HG03159 (cell line): ENCODE results near the gene ROBO1.
"Not testable (repeated sequence)": the region's sequence is repeated elsewhere in the genome, so short reads cannot be mapped to it uniquely, and the experiment has no call there.

ENCODE experiments used
- ATAC-seq: cut with Tn5 transposase; IDR thresholded peaks from one replicate; pipeline ENCODE4 v1.9.1; 2021; ENCODE audit warnings: mild to moderate bottlenecking, moderate library complexity; ENCODE audit not compliant: unreplicated experiment

Gene ROBO1

DNA sequence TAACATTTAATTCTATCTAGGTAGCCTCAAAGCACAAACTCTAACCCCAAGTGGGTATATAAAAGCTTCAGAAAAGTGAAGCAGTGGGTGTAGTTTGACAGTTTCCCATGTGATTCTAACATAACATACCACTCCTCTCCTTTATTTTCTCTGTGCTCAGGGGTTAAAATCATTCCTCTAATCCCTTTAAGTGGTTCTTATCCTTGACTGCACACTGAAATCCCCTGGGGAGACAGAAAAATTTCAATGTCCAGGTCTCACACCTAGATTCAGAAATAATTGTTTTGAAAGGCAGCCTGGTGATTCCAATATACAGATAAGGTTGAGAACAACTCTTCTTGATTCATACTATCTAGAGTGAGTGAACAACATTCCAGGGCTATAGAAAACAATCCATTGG is 986.4 kb downstream of the ROBO1 start:
- ATAC-seq: no peak

DNA sequence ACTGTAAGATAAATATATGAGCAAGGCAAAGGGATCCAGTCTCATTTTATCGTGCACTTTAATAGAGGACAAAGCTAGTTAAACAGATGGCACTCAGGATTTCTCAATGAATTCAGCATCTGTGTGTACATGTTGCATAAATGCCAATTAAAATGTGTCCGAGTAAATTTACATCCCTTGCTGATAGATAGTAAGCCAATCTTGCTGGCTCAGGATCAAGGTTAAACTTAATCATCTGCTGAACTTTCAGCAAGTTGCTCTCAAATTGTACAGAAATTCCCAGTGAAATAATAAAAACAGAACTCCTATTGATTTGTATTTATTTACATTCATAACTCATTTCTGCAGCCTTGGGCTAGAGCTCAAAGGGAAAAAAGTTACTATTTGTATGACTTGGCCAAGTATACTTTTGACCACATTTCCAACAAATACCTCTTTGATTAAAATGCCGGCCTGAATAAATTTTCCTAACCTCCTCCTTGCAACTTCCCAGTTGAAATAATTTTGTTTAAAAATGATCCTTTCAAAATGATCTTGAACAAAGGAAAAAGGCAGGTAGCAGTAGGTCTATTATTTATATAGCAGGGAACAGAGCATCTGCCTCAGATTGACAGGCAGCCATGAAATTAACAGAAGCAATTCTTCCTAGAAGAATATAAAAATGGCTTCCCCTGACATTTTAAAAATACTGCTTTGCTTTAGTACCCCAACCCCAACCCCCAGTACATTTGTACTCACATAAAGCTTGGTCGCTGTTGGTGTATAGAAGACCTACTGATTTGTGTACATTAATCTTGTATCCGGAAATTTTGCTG is 1001.9 kb downstream of the ROBO1 start:
- no peak for ATAC-seq

DNA sequence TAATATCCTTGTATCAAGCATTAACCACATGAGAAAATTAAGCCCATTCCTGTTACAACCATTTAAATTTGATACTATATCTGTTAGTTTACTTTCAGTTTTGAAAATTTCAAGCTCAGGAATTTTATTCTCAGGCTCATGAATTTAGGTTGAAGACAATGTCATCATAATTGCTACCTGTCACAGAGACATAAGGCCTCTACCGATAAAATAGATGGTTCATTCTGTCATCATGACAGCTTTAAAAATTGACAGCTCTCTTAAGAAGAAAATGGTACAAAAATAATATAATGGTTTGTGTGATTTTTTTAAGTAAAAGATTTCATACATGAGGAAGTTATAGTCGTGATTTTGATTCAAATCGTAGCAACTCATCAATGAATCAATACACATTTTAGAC is 1003.2 kb downstream of the ROBO1 start:
- ATAC-seq: no peak

DNA sequence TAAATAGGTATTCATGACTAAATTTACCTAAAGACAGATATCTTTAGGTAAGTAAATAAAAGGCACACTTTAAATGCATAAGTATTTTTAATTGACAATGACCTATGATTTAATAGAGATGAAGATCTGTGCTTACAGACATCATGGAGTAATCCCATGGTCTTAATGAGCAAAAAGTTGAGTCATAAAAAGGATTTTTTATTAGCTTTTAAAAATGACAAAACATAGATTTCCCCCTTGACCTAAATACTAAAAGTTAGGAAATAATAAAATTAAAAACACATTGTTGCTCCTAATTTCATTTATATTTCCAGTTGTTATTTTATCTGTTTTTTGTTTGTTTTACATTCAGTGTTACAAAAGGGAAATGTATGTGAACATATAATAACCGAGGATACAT is 1005.7 kb downstream of the ROBO1 start:
- no peak for ATAC-seq

DNA sequence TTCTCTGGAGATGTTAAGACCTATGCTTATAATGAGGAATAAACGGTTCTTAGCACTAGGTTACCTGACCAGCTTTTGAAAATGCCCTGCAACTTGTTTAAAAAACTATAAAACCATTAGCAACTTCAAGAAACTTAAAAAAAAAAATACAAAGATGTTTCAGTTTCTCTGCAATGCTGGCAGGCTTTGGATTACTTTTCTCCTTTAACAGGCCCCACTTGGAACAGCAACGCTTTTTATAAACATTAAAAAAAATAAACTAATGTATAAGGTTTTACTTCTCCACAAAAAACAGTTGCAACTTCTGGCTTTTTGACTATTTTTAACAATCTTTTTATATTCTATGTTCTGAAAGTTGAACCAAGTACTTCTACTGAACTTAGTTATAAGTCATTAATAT is 1006.7 kb downstream of the ROBO1 start:
- ATAC-seq: no peak

DNA sequence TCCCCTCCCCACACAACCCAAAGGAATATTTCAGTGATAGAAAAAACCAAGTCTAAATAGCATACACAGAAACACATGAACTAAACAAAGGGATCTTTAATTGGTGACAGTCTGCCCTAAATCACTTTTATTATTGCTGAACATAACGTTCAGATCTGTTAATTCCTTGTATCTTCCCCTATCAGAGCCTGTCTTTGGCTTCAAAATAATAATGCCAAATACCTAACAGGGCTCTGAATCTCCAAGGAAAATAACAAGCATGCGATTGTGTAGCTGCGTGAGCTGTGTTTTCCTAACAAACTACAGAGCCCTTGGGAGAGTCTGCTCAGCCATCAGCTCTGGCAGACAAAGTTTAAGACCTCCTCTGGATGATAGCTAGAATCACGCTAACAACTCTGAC is 1010.1 kb downstream of the ROBO1 start:
- no peak for ATAC-seq

DNA sequence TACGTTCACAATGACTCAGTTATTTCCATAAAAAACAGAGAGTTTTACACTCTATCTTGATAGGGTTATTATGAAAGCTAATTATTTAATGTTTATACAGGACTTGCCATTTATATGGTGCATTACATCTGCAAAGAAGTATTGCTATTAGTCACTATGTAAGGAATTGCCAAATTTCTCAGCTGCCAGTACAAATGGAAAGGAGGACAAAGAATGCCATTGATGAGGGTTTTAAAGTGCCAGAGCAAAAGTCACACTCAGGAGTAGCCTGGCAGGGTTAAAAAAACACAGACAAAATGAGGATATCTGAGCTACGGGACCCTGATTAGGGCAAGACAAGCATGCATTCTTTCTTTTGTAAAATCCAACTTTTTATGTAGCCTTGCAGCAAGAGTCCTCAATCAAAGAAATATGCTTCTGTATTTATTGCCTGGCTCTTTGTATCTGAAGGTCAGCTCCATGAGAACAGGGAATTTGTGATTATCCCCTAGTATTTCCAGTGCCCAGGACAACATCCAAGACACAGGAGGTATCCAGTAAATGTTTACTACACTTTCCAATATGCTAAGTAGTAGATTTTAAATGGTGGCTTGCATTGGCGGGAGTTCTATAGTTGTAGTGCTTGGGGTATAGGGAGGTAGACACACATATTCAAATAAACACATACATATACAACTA is 1013.6 kb downstream of the ROBO1 start:
- ATAC-seq: no peak

DNA sequence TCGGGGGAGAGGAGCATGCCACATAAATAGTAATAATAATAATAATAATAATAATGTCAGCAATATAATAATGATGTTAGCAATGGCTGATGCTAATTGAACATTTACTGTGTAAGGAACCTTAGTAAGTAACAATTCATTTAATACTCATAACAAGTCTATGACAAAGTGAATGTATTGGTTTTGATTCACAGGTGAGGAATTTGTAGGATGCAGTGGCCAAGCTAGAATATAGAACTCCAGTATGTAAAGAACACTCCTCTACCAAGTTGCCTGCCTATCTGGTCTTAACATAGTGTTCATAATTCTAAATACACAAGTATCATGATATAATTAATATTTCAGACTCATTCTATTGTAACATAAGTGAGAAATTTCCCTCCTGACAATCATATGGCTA is 1016.5 kb downstream of the ROBO1 start:
- ATAC-seq: no peak

DNA sequence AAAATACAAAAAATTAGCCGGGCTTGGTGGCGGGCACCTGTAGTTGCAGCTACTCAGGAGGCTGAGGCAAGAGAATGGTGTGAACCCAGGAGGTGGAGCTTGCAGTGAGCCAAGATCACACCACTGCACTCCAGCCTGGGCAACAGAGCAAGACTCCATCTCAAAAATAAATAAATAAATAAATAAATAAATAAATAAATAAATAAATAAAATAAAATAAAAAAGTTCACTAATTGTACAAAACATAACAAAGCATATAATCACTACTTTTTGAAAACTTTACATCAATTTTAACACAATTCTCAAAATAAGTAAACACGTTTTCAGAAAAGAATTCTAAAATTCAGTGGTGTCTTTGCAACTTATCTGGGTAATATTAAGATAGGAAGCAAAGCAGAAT is 1017.5 kb downstream of the ROBO1 start:
- ATAC-seq: not testable (repeated sequence)

DNA sequence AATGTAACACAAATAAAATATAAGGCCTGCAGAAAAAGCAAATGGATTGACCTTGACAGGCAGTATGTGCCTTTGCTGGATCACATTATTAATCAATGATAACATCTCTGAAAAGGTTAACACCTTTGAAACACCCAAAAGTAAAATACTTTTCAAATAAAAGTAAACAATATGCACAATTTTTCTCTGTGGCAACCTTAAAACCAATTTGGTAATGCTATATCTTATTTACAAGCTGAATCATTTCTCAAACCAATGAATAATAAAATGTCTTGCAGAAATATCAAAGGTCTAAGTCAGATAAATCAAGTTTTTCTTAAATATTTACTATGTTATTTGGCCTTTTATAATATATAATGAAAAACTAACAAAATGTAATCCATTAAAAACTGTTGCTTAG is 1018.7 kb downstream of the ROBO1 start:
- ATAC-seq: no peak

DNA sequence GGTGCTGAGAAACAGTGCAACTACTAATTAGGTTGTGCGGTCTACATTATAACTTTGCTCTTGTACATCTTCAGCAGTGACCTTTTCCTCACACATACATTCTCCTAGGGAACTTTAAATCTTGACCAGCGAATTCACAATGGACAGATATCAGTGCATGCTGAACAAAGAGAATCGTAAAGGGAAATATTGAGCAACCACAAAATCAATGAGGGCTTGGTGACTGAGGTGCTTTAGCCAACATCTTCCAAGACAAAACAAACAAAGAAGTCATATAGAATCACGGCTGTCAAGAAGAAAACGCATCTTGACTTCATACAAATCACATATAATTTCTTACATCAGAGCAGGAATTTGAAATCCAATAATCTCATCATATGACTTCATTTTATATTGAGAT is 1022.0 kb downstream of the ROBO1 start:
- no peak for ATAC-seq

DNA sequence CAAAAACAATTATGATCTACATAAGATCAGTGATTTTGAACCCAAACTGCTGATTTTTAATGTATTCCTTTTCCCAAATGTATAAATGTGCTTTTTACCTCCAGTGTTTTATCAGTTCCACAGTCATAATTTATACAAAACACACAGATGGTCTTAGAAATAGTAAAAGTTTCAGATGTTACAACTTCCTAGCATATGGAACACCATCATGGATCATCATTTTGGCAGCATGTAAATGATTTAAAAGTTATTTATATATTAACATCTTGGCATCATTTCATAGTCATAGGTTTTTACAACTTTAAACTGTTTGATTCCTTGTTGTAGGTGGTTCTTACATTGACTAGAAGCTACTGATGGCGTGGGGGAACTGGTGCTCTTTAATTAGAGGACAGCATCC is 1025.3 kb downstream of the ROBO1 start:
- no peak for ATAC-seq

DNA sequence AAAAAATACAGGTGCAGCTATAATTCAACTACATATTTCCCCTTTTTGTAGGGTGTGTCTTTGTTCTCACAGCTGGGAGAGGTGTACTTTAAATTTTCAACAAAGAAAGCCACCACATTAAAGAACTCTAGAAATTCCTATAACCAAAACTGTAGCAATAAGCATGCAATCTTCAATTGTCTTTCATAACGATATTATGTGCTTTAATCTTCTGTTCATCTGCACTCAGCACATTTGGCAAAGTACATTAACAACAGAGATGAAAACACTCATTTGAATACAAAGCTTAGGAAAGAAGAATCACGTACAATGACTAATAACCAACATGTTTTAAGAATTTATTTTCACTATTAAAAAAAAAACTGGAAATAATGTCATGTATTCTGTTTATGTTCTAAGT is 1025.8 kb downstream of the ROBO1 start:
- ATAC-seq: no peak

DNA sequence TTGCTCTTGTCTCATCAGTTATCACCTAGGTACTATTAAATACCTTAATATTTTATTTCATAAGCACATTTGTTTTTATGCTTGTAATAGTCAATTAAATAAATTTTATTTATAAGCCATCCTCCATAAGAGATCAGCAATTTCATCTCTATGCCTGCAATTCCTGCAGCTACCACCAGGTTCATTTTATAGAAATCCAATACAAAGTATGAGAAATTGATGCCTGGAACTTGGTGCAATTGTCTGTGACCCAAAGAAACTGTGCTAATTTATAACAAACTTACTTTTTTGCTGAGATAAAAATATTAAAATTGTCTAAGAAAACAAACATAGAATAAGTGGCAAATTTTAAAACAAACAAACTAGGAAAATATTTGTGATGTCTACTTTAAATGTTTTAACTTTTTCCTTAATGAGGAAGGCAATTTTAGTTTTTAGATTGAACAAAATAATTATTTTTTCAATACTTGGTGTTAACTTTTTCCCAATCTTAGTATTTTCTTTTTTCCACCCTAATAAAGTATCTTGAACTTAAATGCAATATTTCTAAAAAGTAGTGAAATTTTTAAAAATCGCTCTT is 1026.6 kb downstream of the ROBO1 start:
- ATAC-seq: no peak

DNA sequence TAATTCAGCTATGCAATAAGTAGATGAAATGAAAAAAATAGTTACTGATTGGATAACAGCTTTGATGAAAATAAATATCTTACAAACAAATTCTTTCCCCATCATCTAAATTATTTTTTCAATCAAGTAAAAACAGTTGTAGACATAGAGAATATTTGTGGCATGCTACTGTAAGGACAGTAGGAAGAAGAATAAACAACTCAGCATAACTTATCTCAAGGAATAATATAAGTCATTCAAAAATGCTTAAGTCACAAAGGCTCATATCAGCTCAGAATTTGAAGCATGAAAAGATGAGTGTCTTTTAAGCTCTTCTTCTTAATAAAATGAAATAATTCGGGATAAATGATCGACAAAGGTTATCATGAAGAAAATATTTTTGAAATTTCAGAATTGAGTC is 1029.0 kb downstream of the ROBO1 start:
- no peak for ATAC-seq

DNA sequence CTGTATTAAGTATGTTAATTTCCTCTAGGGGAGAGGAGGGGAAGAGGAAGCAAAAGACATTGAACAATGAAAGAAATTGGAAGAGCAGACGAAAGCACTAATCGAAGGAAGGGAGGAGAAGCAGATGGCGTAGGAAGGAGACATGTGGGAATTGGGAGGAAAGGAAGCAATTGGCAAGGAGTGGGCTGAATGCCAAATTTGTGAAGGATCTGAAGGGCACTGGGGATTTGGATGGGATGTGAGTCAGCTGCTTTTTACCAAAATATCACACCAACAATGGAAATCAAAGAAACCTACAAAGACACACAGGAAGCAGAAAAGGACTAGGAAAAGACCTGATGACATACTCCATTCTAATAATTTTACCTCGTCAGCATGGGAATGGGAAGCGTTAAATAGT is 1029.8 kb downstream of the ROBO1 start:
- ATAC-seq: no peak

DNA sequence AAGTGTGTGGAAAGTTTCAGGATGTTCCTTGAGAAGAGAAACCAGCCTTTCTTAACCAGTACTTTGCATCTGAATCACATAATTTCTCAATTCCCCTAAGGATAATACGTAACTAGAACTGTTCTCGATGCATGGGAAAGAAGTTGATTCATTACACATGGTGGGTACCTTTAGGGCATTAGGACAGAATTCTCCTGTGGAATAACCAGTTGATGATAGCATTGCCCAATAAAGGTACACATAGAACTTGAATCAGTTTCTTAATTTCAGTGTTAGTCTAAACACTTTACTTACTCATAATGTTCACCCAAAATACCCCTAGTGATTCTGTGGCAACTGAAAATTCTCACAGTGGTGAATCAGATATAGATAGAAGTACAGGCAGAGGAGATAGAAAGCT is 1030.9 kb downstream of the ROBO1 start:
- no peak for ATAC-seq

DNA sequence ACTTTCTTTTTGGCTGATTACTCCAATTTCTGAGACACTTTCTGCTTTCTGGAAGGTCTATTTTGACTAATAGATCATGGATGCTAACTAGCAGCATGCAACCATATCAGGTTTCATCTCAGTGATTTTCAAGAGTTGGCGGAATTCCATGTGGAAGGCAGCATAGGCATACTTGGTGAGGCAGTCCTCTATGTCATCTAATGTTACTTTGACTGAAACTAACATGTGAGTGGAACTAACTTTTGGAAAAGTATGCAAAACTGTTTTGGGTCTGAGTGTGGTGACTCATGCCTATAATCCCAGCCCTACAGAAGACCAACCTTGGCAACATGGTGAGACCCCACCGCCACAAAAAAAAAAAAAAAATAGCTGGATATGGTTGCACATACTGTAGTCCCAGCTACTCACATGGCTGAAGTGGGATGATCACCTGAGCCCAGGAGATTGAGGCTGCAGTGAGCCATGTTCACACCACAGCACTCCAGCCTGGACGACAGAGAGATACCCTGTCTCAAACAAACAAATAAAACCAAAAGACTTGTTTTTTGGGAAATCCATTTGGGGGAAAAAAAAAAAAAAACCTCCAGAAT is 1033.7 kb downstream of the ROBO1 start:
- no peak for ATAC-seq

DNA sequence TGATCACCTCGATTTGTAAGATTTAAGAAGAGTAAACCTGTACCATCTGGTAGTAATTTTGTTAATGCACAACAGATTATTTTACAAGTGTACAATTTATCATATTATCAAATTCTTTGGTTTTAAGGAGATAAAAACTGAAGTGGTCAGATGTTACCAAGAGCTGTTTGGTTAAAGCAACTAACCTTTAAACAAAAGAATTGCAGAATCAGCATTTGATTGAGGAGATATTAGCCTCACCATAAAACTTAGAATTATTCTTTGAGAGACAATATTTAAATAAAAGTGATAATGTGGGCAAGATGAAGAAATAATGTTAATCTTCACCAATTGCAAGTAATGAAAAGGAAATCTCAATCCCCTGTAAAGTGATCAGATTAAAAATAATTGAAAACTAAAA is 1034.9 kb downstream of the ROBO1 start:
- ATAC-seq: no peak

DNA sequence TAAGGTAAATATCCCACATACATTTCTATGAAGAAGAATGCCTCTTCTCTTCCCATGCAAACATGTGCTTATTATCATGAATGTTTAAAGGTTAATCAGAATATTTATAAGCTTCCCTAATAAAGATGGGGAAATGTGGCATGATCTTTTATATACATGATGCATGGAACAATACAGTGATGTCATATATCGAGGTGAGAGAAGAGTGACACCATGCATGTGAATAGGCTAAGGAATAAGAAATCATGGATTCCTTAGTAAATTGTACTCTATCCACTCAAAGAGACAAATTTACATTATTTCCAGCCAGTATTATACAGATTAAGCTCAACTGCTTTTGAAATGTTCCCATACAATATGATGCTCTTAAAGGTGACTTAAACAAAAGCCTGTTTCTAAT is 1035.3 kb downstream of the ROBO1 start:
- no peak for ATAC-seq

DNA sequence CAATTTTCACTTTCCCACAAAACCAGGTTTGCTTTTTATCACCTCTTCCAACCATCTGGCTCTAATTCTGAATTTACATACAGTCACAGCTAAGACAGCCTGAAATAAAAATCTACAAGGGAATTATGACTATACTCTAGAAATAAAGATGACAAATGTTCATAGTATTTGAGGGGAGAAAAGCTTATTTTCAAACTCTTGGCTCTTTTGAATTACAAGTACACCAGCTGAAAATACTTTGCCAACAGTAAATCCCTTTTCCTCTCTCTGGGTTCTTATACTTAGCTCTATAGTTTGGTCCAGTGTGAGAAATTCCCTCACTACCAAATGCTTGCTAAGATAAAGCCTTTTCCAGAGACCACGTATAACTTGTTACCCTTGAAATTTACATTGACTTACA is 1037.9 kb downstream of the ROBO1 start:
- no peak for ATAC-seq
